B cell (primary cell): Measurements from ENCODE around the gene MINDY2.

ENCODE experiments used
- EZH2 ChIP-seq: IDR thresholded peaks from 2 replicates; pipeline ENCODE4 v1.6.1; 2012; ENCODE audit warnings: borderline replicate concordance, low read depth, mild to moderate bottlenecking, moderate library complexity, low read length; ENCODE audit not compliant: insufficient read depth, poor library complexity, severe bottlenecking
- TF ChIP-seq, protein P1 (sequence below): fragments of 200-600 bp; IDR thresholded peaks from one replicate; pipeline ENCODE4 v1.8.0; 2022; ENCODE audit warnings: antibody characterized with exemption, mild to moderate bottlenecking

DNA sequence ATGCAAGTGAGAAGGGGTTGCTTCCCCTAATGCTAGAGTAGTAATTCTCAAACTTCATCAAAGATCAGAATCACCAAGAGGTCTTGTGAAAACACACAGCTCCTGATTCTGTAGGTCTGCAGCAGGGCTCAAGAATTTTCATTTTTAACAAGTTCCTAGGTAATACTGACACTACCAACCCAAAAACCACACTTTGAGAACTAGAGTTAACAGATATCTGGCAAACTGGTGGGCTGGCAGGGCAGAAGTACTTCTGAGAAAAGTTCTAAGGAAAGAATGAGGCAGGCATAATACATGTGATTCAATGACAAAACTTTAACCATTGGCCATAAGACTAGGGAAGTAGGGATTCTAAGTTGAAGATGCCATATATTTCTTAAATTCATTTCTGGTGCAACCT, 8.8 kb upstream of the MINDY2 start:
- TF ChIP-seq, protein P1, sequence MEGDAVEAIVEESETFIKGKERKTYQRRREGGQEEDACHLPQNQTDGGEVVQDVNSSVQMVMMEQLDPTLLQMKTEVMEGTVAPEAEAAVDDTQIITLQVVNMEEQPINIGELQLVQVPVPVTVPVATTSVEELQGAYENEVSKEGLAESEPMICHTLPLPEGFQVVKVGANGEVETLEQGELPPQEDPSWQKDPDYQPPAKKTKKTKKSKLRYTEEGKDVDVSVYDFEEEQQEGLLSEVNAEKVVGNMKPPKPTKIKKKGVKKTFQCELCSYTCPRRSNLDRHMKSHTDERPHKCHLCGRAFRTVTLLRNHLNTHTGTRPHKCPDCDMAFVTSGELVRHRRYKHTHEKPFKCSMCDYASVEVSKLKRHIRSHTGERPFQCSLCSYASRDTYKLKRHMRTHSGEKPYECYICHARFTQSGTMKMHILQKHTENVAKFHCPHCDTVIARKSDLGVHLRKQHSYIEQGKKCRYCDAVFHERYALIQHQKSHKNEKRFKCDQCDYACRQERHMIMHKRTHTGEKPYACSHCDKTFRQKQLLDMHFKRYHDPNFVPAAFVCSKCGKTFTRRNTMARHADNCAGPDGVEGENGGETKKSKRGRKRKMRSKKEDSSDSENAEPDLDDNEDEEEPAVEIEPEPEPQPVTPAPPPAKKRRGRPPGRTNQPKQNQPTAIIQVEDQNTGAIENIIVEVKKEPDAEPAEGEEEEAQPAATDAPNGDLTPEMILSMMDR, result no peak
- TF ChIP-seq EZH2, result no peak
